Urothelium cell line (cell line): ENCODE results near the gene LSM14A.
"Not testable (repeated sequence)": the region's sequence is repeated elsewhere in the genome, so short reads cannot be mapped to it uniquely, and the experiment has no call there.

Source experiments
- DNase-seq: peaks from one replicate; pipeline ENCODE4 v3.0.0; 2011; ENCODE audit warnings: low spot score, mixed read lengths
- FAIRE-seq: peaks from 2 replicates; lab custom pipeline; 2011; peaks lifted over from hg19 to GRCh38; lab: Jason Lieb, UNC

Gene LSM14A

DNA sequence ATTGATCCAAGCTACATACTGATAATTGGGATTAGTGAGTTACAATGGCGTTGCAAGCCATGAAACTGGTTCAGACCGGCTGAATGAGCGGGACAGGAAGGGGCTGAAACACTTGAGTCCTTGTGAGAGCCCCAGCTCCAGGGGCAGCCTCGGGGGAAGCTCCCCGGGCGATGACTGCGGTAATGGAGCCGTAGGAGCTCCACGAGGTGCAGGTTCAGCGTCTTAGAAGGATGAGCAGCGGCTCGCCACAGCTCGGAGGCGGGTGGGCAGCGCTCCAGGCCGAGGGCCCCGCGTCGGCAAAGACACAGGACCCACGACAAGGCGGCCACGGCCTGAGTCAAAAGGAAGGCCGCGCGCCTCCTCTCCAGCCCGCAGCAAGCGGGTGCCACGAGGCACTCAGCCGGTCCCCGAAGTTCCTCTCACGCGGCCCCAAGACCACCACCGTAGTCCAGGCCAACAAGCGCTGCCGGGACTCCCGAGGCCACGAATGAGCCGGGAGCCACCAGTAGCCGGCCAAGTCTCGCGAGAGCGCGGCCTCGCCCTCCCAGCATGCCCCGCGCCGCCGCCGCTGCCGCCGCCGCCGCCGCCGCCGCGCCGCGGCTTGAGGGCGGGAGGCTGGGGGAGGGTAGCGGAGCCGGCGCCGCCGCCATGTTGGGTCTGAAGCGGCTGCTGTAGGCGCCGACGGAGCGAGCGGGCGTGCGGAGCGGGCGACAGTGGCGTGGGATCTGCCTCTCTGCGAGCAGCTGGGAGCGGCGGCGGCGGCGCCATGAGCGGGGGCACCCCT is at the start of gene LSM14A:
LSM14A (plus strand) TSS at position 628 of the 784 bp plus-strand sequence; CDS start at position 767, 139 bp downstream.
- DNase-seq (peak; percentile 95), FAIRE-seq (no peak)

DNA sequence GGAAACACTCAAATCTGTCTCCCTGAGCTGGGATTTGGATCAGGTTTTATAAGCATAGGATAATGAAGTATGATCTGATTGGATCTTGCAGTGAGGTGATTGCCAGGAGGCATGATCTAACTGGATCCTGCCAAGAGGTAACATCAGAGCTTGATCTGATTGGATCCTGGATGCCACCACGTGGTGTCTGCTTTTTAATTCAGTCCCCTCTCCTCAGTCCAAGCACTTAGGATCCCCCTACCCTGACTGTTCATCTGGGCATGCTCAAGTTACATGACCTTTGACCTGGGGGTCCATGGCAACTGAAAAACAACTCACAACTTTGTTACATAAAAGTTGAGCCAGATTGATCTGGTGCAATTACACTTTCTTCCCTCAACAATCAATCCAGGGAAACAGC is 47.5 kb upstream of the LSM14A start:
- no peak for DNase-seq
- no peak for FAIRE-seq

DNA sequence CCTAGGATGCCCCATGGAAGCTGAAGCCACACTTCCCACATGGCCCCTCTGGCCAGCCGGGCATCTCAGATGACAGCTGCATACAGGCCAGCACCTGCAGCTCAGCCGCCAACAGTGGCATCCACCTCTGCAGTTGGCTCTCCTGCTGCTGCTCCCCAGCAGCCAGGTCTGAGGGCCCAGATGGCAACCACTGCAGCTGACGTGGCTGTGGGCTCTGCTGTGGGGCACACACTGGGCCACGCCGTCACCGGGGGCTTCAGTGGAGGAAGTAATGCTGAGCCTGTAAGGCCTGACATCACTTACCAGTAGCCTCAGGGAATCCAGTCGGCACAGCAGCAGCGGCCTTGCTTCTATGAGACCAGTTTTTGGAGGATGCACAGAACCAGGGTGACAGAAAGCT is 45.3 kb upstream of the LSM14A start:
- FAIRE-seq (no peak), DNase-seq (no peak)

DNA sequence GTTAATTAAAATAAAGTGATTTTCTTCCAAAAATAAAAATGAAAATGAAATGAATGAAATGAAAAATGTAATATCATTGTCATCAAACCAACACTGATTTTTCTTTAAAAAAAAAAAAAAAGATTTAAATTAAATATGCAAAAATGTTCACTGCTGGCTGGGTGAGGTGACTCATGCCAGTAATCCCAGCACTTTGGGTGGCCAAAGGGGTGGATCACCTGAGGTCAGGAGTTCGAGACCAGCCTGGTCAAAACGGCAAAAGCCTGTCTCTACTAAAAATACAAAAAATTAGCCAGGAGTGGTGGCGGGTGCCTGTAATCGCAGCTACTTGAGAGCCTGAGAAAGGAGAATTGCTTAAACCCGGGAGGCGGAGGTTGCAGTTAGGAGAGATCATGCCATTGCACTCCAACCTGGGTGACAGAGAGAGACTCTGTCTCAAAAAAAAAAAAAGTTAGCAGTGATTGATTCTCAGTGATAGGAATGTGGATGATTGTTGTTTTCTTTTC is 44.6 kb upstream of the LSM14A start:
- FAIRE-seq (no peak), DNase-seq (no peak)

DNA sequence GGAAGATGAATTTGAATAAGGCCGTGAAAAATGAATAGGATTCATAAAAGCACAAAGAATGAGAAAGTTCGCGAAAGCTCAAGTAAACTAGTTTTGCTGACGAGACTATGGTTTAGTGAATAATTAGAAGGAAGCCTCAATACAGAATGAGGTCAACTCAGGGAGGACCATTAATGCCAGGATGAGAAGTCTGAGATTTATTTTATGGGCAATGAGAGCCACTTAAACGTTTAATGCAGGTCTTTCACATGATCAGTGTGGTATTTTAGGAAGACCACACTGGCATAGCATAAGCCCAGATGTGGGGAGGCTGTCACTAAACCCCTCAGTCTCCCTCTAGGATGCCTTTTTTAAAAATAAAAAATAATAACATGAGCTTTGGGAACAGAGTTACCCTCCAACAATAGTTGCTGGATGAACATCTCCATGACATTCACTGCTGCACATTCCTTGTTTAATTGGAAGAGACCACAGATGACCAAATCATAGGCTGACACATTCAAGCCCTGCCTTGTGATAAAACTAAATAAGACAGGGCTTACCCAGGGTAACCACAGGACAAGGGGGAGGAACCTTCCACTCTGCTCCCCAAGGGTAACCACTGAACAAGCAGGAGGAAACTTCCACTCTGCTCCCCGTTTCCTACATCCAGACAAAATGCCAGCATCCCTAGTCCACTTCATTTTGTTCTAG is 43.6 kb upstream of the LSM14A start:
- FAIRE-seq = no peak
- no peak for DNase-seq

DNA sequence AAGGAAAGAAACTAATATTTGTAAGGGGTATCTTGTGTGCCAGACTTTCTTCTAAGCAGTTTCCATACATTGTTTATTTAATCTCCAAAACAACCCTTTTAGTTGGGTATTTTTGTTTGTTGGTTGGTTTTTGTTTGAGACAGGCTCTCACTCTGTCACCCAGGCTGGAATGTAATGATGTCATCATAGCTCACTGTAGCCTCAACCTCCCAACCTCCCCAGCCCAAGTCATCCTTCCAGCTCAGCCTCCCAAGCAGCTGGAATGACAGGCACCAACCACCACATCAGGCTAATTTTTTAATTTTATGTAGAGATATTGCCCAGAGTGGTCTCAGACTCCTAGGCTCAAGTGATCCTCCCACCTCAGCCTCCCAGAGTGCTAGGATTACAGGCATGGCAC is 41.2 kb upstream of the LSM14A start:
- FAIRE-seq (peak; percentile 20), DNase-seq (no peak)

DNA sequence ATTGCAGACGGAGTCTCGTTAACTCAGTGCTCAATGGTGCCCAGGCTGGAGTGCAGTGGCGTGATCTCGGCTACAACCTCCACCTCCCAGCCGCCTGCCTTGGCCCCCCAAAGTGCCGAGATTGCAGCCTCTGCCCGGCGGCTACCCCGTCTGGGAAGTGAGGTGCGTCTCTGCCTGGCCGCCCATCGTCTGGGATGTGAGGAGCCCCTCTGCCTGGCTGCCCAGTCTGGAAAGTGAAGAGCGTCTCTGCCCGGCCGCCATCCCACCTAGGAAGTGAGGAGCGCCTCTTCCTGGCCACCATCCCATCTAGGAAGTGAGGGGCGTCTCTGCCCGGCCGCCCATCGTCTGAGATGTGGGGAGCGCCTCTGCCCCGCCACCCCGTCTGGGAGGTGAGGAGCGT is 40.2 kb upstream of the LSM14A start:
- DNase-seq, FAIRE-seq: not testable (repeated sequence)

DNA sequence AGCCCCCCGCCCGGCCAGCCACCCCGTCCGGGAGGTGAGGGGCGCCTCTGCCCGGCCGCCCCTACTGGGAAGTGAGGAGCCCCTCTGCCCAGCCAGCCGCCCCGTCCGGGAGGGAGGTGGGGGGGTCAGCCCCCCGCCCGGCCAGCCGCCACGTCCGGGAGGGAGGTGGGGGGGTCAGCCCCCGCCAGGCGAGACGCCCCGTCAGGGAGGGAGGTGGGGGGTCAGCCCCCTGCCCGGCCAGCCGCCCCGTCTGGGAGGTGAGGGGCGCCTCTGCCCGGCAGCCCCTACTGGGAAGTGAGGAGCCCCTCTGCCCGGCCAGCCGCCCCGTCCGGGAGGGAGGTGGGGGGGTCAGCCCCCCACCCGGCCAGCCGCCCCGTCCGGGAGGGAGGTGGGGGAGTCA is 39.6 kb upstream of the LSM14A start:
- FAIRE-seq, DNase-seq: not testable (repeated sequence)

DNA sequence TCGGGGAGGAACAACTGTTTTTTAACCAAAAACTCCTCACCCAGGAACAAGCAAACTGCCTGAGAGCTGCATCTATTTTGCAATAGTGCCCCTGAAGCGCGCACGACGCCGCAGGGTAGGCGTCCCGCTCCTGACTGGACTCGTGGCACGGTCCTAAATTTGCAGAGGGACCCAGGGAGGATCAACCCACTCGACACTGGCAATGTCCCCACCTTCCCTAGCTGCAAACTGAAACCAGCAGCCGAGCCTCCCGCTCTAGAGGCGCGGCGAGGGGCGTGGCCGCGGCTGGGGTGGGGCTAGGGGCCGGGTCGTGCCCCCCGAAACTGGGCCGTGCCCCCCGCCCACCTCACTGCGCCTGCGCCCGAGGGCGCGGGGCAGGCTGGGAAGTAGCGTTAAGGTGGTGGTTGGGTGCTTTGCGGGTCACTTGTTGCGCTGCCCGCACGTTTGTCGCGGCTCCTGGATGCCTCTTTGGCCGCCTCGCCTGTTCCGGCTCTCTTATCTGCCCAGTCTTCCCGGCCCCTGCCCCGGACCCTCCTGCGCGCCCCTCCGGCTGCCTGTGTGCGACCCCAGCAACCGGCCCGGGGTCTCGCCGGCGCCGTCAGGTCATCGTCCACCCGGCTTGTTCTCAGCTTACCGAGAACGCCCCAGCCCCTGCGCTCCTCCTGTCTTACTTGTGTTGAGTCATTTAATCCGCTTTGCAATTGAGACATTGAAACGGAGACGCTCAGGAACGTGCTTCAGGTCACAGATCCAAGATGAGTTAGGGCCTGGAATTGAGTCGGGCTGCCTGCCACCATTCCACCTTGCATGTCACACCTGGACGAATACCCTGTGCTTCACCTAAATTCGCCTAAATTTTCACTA is 37.9 kb upstream of the LSM14A start:
- DNase-seq = peak; percentile 90
- peak; percentile 90 for FAIRE-seq

DNA sequence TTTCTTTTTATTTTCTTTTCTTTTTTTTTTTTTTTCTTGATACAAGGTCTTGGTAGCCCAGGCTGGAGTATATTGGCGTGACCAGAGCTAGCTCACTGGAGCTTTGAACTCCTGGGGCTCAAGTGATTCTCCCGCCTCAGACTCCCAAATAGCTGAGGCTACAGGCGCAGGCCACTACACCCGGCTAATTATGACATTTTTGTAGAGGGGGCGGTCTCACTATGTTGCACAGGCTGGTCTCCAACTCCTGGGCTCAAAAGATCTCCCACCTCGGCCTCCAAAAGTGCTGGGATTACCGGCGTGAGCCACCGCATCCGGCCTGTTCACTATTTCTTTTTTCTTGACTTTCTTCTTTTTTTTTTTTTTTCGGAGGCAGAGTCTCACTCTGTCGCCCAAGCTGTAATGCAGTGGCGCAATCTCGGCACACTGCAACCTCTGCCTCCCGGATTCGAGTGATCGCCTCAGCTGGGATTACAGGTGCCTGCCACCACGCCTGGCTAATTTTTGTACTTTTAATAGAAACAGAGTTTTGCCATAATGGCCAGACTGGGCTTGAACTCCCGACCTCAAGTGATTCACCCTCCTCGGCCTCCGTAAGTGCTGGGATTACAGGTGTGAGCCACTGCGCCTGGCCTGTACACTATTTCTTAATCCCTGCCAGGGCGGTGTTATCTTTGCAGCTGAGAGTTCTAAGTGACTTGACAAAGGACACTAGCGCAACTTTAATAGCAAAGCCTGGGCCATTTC is 37.1 kb upstream of the LSM14A start:
- DNase-seq = no peak
- FAIRE-seq = no peak

DNA sequence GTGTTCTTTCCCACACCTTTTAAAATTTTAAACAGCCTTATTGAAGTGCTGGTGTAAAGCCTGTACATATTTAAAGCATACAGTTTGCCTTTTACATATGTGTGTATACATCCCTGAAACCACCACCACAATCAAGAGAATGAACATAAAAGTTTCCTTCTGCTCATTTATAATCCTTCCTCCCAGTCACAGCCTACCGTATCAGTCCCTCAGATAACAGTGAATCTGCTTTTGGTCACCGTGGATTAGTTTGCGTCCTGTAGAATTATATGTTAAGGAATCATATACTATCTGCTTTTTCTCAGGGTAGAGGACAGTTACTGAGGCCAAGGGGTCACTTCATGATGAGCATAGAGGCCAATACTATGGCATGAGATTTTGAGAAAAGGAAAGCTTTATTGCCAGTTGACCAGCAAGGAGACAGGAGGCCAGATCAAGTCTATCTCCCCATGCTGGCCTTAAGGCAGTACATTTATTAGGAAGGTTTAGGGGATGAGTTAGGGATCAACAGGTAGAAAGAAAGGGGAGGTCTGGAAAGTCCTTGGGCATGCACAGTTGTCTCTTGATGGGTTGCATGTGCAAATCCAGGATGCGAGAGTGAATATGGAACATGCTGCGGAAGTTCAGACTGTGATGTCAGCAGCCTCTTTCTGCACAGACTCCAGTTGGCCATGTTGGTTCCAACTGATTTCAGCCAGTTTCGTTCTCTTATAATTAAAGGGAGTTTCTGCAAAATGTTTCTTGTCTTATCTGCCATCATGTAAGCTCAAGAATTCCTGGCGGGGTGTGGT is 36.3 kb upstream of the LSM14A start:
- FAIRE-seq = no peak

DNA sequence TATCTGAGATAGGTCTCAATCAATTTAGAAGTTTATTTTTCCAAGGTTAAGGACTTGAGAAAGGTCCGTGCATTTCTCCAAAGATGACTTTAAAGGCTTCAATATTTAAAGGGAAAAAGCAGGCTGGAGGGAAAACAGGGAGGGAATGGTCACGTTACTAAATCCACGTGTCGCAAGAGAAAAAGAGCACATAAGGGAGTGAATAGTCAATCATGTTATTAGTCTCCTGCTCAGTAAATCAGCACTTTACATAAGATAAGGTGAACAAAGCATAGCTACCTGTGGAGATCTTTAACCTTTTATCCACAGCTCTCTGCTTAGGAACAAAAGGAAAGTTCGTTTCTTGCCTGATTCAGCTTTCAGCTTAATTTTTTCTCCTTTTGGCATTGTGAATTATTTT is 31.3 kb upstream of the LSM14A start:
- no peak for FAIRE-seq
- DNase-seq = no peak

More for the DNA sequence above, 36.3 kb upstream of the LSM14A start:
- DNase-seq = no peak

DNA sequence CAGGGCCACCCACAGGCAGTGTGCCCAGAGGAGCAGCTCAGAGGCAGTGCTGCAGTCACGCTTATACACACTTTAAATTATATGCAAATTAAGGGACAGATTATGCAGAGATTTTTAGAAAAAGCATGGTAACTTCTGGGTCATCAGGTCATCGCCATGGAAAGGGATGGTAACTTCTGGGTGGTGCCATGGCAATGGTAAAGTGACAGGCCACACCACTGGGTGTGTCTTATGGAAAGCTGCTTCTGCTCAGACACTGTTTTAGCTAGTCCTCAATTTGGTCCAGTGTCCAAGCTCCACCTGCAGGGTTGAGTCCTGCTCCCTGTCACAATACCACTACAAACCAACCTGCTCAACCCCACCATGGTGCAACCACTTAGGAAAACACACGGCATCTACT is 29.9 kb upstream of the LSM14A start:
- FAIRE-seq (no peak), DNase-seq (no peak)

DNA sequence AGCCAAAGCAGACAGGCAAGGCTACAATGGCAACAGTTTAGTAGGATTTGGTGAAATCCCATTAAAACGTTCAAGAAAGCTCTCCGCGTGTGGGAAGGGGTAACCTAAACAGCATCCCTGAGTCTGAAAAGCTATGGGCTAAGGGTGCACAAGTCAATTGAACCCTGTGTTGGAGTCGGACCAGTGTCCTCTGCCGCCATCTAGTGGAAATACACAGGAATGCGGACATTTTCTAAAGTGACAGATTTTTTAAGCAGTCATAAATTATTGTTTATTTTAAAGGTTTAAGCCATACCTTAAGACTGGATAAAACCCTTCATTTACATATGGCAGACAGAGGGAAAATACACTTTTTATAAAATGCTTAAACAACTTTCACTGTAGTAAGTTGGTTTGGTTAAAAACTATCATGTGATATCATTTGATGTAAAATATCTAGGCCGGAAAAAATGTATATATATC is 26.5 kb upstream of the LSM14A start:
- FAIRE-seq = no peak
- peak; percentile 64 for DNase-seq

DNA sequence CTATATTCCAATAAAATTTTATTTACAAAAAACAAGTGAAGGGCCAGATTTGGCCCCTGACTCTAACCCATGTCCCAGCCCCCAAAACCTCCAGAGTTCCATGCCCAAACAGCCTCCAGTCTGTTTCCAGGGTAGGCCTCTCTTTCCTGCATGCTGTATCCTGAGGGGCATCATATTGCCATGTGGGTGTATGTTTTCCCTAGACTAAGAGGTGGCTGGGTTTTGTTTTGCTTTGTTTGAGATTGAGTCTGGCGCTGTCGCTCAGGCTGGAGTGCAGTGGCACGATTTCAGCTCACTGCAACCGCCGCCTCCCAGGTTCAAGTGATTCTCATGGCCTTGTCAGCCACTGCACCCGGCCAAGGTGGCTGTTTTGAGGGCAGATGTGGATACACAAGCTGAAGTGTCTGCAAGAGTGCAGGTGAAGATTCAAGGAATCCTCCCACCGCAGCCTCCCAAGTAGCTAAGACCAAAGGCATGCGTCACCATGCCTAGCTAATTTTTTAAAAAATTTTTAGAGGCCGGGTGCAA is 23.6 kb upstream of the LSM14A start:
- DNase-seq (no peak), FAIRE-seq (no peak)

DNA sequence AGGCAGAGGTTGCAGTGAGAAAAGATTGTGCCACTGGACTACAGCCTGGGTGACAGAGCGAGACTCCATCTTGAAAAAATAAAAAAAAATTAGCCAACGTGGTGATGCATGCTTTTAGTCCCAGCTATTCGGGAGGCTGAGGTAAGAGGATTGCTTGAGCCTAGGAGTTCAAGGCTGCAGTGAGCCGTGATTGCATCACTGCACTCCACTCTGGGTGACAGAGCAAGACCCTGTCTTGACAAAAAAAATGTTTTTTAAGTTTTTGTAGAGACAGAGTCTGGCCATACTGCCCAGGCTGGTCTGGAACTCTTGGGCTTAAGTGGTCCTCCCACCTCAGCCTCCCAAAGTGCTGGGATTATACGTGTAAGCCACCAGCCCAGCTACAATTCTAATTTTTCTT is 22.4 kb upstream of the LSM14A start:
- DNase-seq (no peak), FAIRE-seq (no peak)

DNA sequence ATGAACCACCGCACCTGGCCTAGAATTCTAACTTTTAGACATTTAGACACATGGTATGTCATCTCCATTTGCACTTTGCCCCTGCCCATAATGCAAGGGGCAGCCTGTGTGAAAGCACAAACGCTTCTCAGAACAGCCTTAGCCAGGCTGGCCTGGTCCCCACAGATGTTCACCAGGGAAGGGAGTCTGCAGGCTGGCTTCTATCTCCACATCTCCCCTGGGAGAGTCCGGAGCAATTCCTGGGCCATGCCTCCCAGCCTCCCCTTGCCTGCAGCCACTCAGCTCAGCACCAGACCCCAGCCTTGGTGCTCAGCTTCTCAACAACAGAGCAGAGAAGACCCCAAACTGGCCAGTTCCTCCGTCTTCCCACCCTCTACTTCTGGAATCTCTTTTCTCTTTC is 21.7 kb upstream of the LSM14A start:
- DNase-seq (no peak), FAIRE-seq (no peak)

DNA sequence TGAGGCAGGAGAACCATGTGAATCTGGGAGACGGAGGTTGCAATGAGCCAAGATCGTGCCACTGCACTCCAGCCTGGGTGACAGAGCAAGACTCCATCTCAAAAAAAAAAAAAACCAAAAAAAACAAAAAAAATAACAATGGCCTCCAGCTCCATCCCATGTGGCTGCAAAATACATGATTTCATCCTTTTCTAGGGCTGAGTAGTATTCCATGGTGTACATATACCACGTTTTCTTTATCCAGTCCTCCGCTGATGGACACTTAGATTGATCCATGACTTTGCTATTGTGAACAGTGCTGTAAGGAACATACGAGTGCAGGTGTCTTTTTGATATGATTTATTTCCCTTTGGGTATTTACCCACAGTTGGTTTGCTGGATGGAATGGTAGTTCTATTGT is 20.9 kb upstream of the LSM14A start:
- DNase-seq = no peak
- FAIRE-seq = no peak

DNA sequence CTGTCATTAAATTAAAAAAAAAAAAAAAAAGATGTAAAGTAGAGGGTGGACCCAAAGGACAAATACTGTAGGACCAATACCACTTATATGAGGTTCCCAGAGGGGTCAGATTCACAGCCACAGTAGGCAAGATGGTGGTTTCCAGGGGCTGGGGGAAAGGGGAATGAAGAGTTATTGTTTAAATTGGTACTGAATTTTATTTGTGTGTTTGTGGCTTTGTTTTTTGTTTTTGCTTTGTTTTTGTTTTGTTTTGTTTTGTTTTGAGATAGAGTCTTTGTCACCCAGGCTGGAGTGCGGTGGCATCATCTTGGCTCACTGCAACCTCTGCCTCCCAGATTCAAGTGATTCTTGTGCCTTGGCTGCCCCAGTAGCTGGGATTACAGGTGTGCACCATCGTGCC is 17.9 kb upstream of the LSM14A start:
- DNase-seq = no peak
- FAIRE-seq = no peak
